GM21529 (cell line): ENCODE data around the gene OR6C65.

ENCODE experiments used
- ATAC-seq: cut with Tn5 transposase; IDR thresholded peaks from one replicate; pipeline ENCODE4 v1.9.1; 2021; ENCODE audit not compliant: unreplicated experiment

The OR6C65 gene

GRCh38 chr12:55445357-55445756 is 45.0 kb downstream of the OR6C65 start:
- no peak for ATAC-seq

DNA sequence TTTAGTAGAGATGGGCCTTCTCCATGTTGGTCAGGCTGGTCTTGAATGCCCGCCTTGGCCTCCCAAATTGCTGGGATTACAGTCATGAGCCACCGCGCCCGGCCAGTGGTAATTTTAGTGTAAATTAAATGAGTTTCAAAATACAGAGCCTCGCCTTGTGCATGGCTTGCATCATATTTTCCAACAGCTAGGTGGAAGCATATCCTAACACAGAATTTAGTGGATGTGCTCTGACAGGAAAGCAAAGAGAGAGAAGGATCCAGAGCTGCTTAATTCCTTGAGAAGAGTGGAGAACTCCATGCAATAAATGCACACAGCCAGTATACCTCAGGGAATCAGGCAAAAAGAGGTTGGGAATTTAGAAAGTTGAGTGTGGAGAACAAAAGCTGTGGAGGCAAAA is 46.0 kb downstream of the OR6C65 start:
- ATAC-seq, result no peak

DNA sequence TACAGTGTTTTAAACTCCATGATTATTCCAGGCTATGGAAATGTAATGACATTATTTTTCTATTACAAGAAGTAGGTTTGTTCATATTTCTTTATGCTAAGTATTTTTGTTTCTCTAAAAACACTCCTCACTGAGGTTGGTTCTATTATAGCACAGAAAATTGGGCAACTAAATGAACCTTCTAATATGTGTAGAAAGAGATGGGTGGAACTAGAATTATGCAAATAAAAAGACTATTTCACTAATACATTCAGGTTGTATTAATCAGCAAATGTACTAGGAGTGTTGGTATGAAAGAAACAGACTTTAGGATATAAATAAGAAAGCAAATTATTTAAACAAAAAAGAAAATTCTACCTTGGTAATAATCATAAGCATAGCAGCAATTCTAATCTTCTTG is 48.5 kb downstream of the OR6C65 start:
- ATAC-seq, result no peak
